ENCODE data around the gene UBE2E1. TPM values are rescaled to one million over a fixed set of nuclear protein-coding genes. Genes with fewer than 3 reads are reported as not detected.

The UBE2E1 gene
- total and polyA plus RNA-seq, 2 of the 4 experiments (the other 2 are of a cell fraction) = 54.1 to 91.6 TPM

DNA sequence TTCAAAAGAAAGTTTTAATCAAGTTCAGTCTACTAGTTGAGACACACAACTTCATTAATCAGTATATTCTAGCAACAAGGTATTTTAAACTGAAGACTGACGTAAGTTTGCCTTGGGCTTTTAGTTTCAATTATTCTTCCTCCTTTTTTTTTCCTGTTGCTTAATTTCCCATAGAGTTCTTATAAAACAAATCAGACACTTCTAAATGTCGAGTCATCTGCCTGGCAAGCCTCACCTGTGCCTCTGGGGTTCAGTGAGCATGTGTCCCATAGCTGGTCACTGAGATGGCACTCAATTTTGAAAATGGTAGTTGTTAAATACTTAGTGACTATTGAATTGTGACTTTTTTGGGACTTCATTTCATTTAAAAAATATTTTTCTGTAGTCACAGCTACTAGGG is 83.6 kb downstream of the UBE2E1 start (continued):
- TF ChIP-seq, protein P1, sequence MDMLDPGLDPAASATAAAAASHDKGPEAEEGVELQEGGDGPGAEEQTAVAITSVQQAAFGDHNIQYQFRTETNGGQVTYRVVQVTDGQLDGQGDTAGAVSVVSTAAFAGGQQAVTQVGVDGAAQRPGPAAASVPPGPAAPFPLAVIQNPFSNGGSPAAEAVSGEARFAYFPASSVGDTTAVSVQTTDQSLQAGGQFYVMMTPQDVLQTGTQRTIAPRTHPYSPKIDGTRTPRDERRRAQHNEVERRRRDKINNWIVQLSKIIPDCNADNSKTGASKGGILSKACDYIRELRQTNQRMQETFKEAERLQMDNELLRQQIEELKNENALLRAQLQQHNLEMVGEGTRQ (IDR thresholded peaks at IDR 0.05; ENCODE audit: low read depth, low read length) = no peak

DNA sequence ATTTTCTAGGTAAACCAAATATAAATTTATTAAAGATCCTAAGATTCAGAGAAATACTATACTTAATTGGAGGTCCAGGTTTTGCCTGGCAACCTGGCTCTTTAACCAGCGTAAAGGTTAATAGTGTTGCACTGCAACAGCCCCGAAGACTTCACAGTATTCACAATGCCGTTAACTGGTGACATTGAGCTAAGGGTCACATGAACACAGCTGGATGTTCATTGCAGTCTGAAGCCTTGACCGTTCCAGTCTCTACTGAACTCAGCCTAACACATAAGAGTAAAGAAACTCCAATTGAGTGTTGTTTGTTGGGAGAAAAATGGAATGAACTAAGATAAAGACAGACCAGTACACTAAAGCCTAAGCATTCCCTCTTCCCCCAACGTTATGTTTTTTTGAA is 84.2 kb downstream of the UBE2E1 start:
- no peak overlapping the region for H3K4me3 ChIP-seq (ENCODE audit: insufficient read depth, low read depth, low read length)
- in situ Hi-C loops (cut with MboI; ENCODE audit: low sequenced_read_pairs) = loop anchor here (25.0 kb wide), 2 partner anchors 347 to 797 kb away; no protein-coding TSS in a partner anchor
- ChIA-PET CTCF (no interaction called here), POLR2A (ENCODE audit: unreplicated experiment) (no interaction called here)
- ATAC-seq (ENCODE audit: low read depth) (no peak), DNase-seq (no peak)
- TF ChIP-seq CEBPB (IDR thresholded peaks at IDR 0.05; ENCODE audit: low read depth, low read length) (no peak), FOS (IDR thresholded peaks at IDR 0.05; ENCODE audit: low read depth, low read length) (no peak), POLR2A (IDR thresholded peaks at IDR 0.05; ENCODE audit: low read depth, low read length) (no peak)
- TF ChIP-seq, protein P2, sequence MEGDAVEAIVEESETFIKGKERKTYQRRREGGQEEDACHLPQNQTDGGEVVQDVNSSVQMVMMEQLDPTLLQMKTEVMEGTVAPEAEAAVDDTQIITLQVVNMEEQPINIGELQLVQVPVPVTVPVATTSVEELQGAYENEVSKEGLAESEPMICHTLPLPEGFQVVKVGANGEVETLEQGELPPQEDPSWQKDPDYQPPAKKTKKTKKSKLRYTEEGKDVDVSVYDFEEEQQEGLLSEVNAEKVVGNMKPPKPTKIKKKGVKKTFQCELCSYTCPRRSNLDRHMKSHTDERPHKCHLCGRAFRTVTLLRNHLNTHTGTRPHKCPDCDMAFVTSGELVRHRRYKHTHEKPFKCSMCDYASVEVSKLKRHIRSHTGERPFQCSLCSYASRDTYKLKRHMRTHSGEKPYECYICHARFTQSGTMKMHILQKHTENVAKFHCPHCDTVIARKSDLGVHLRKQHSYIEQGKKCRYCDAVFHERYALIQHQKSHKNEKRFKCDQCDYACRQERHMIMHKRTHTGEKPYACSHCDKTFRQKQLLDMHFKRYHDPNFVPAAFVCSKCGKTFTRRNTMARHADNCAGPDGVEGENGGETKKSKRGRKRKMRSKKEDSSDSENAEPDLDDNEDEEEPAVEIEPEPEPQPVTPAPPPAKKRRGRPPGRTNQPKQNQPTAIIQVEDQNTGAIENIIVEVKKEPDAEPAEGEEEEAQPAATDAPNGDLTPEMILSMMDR (conservative IDR thresholded peaks at IDR 0.05; ENCODE audit: low read depth, low read length) = no peak
- TF ChIP-seq, protein P1 (IDR thresholded peaks at IDR 0.05; ENCODE audit: low read depth, low read length) = no peak
- no peak overlapping the region for H3K4me2 ChIP-seq (ENCODE audit: low read depth, low read length)
- no peak overlapping the region for H3K9ac ChIP-seq (ENCODE audit: low read depth, low read length)
- H3K9me3 ChIP-seq (ENCODE audit: control insufficient read depth, insufficient read depth, low read length) = no peaks in the 10 kb centered on the region
- peaks cover 11% of the 10 kb centered on the region for H3K36me3 ChIP-seq (ENCODE audit: control insufficient read depth, insufficient read depth, low read length)
- no peak overlapping the region for H2AFZ ChIP-seq (replicated peaks; ENCODE audit: low read length, poor library complexity)
- no peaks in the 10 kb centered on the region for H3K4me1 ChIP-seq (ENCODE audit: control insufficient read depth, insufficient read depth, low read length)
- H3K23ac ChIP-seq (ENCODE audit: low read depth, low read length) = no peak overlapping the region
- H3K4ac ChIP-seq (ENCODE audit: low read depth, low read length) = no peak overlapping the region
- H4K20me1 ChIP-seq (ENCODE audit: insufficient read depth, low read length) = peaks cover 6% of the 10 kb centered on the region; the same call in 1 of the 2 replicates
- no peak overlapping the region for H2AK9ac ChIP-seq (replicated peaks; ENCODE audit: low read depth, low read length, poor library complexity)
- H3K18ac ChIP-seq (ENCODE audit: low read depth, low read length) = no peak overlapping the region
- H3K14ac ChIP-seq (replicated peaks; ENCODE audit: low read depth, low read length) = no peak overlapping the region
- dilution Hi-C loops (cut with HindIII; ENCODE audit: low sequenced_read_pairs, unreplicated experiment) = no loop called here
- H2BK20ac ChIP-seq (ENCODE audit: low read depth, low read length) = no peak overlapping the region
- no peak overlapping the region for H4K8ac ChIP-seq (ENCODE audit: low read depth in 2 of 2, low read length in 2 of 2)
- H3K27me3 ChIP-seq (ENCODE audit: control insufficient read depth, insufficient read depth, low read length) = no peaks in the 10 kb centered on the region
- no CpG with 5 or more reads among the region's 5 CpGs for WGBS, 2 experiments (ENCODE audit: extremely low coverage in 2 of 2, insufficient read length in 1 of 2)
- no peak overlapping the region for H2AK5ac ChIP-seq (ENCODE audit: low read depth, low read length)
- no peak overlapping the region for H2BK15ac ChIP-seq (ENCODE audit: low read depth, low read length)
- intact Hi-C loops (cut with micrococcal nuclease) = loop anchor here (2.0 kb wide), 1 partner anchor 349 kb away; no protein-coding TSS in a partner anchor
- no peak overlapping the region for H2BK5ac ChIP-seq (ENCODE audit: low read depth, low read length, poor library complexity, severe bottlenecking)
- H3K56ac ChIP-seq (ENCODE audit: extremely low read depth, insufficient read depth, low read length) = no peak overlapping the region
- no peak overlapping the region for H4K91ac ChIP-seq (ENCODE audit: insufficient read depth, low read depth, low read length)
- no peak overlapping the region for H3K27ac ChIP-seq (ENCODE audit: insufficient read depth, low read length)
- H4K5ac ChIP-seq (ENCODE audit: low read depth, low read length) = no peak overlapping the region
- no peak overlapping the region for H2BK120ac ChIP-seq (ENCODE audit: low read depth, low read length)
- no TSS peak for BruUV-seq (replicated peaks)
- H3K9me1 ChIP-seq (ENCODE audit: insufficient read depth, low read length) = peaks cover 3% of the 10 kb centered on the region; the same call in 1 of the 2 replicates
- H3K79me1 ChIP-seq (ENCODE audit: low read depth in 1 of 2, low read length in 2 of 2) = peaks cover 19 to 23% of the 10 kb centered on the region in 2 experiments
